Measurements from ENCODE around the gene INPP5D. TPM values are rescaled to one million over a fixed set of nuclear protein-coding genes. Genes with fewer than 3 reads are reported as not detected.

Gene INPP5D
- total and polyA plus RNA-seq, 8 donors, result 3.7 to 564 (median 8.5) TPM

DNA sequence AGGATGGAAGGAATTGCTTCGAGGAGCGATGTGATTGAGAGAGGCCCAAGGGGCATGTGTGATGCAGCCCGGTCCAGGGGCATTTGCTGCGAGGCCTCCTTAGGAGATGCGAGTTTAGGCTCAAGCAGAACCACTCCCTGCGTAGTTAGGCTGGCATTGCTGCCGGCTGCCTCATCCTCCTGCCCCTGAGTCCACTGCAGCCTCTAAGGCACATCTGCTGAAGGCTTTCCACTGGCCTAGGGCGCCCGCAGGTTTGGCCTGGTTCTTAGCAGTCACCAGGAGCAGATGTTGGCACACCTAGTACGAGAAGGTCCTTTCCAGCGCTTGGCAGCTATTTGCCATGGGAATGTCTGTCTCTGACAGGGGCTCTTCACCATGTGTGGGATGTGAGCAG lies 20.7 kb downstream of the INPP5D start:
- TF ChIP-seq, protein P1, sequence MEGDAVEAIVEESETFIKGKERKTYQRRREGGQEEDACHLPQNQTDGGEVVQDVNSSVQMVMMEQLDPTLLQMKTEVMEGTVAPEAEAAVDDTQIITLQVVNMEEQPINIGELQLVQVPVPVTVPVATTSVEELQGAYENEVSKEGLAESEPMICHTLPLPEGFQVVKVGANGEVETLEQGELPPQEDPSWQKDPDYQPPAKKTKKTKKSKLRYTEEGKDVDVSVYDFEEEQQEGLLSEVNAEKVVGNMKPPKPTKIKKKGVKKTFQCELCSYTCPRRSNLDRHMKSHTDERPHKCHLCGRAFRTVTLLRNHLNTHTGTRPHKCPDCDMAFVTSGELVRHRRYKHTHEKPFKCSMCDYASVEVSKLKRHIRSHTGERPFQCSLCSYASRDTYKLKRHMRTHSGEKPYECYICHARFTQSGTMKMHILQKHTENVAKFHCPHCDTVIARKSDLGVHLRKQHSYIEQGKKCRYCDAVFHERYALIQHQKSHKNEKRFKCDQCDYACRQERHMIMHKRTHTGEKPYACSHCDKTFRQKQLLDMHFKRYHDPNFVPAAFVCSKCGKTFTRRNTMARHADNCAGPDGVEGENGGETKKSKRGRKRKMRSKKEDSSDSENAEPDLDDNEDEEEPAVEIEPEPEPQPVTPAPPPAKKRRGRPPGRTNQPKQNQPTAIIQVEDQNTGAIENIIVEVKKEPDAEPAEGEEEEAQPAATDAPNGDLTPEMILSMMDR (IDR thresholded peaks at IDR 0.05), result no peak
- Histone ChIP-seq H3K9me3 (no peaks in the 10 kb centered on the region), H3K4me1 (peaks cover 3 to 84% (median 10%) of the 10 kb centered on the region in 4 donors), H3K4me3 (no peak overlapping the region), H3K36me3 (no peaks in the 10 kb centered on the region), H3K27me3 (no peaks in the 10 kb centered on the region), H3K27ac (peak overlapping the region in 3 of 5 donors; percentile 74 to 84 (median 83))
- no peak for DNase-seq
- 84 to 93% (median 87%) methylated on average over 11 of the region's 11 CpGs for WGBS, 5 donors
- intact Hi-C loops (cut with DNase I; ENCODE audit: low total_unique reads), result no loop called here

DNA sequence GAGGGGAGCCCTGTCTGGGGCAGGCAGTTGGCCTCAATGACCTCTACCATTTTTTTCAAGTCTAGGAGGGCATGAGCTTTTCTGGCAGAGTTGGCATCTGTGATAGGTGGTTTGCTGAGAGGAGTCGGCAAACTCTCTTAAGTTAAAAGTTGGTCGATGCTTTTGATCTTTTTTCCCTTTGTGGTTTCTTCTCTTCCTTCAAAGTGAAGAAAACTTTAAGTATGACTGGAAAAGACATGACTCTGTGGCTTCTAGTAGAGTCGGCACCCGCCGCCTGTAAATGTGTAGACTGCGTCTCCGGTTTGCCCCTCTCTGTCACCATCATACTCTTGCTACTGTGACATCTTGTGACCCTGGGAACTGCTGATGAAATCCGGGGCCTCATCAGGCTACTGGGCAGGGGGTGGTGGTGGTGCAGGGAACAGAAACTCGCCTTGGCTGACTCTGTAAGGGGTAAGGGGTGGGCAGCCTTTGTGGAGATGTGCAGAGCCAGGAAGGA lies 21.1 kb downstream of the INPP5D start:
- WGBS, 5 donors, result 68 to 86% (median 77%) methylated on average over 9 of the region's 9 CpGs
- no peaks in the 10 kb centered on the region for H3K27me3 ChIP-seq
- H3K9me3 ChIP-seq, result no peaks in the 10 kb centered on the region
- intact Hi-C loops (cut with DNase I; ENCODE audit: low total_unique reads), result no loop called here
- no peaks in the 10 kb centered on the region for H3K36me3 ChIP-seq
- no peak for DNase-seq
- peak overlapping the region in 3 of 5 donors; percentile 74 to 84 (median 83) for H3K27ac ChIP-seq
- no peak for TF ChIP-seq EP300 (IDR thresholded peaks at IDR 0.05)
- no peak for TF ChIP-seq POLR2A (IDR thresholded peaks at IDR 0.05)
- no peak for TF ChIP-seq POLR2AphosphoS5 (IDR thresholded peaks at IDR 0.05)
- TF ChIP-seq, protein P1 (IDR thresholded peaks at IDR 0.05), result no peak
- peaks cover 0 to 84% (median 7%) of the 10 kb centered on the region in 4 donors for H3K4me1 ChIP-seq
- no peak overlapping the region for H3K4me3 ChIP-seq

DNA sequence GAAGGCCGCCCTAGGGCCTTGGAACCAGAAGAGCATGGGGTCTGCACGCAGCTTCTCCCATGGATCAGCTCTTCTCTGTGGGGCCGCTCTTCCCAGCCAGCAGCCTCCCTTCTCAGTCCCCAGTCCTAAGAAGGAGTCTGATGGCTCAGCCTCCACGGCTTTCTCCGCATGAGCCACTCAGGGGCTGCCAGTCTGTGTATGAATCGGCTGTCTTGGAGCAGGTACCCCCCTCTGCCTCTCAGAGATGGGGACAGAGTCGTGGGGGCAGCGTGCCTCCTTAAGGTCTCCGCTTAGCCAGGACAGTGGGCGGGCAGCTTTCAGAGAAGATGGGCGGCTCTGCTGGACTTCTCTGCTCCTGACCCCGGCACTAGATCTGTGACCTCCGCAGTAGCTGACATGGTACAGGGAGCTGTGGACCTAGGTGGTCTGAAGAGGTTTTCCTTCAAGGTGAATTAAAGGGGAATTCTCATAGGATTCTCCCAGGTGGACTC lies 21.6 kb downstream of the INPP5D start:
- H3K27me3 ChIP-seq, result no peaks in the 10 kb centered on the region
- DNase-seq, result no peak
- WGBS, 5 donors, result 81 to 91% (median 88%) methylated on average over 13 of the region's 13 CpGs
- no peaks in the 10 kb centered on the region for H3K9me3 ChIP-seq
- H3K36me3 ChIP-seq, result no peaks in the 10 kb centered on the region
- H3K4me1 ChIP-seq, result peaks cover 0 to 84% (median 6%) of the 10 kb centered on the region in 4 donors
- peak overlapping the region in 4 of 5 donors; percentile 74 to 84 (median 80) for H3K27ac ChIP-seq
- intact Hi-C loops (cut with DNase I; ENCODE audit: low total_unique reads), result no loop called here
- H3K4me3 ChIP-seq, result no peak overlapping the region
- TF ChIP-seq POLR2AphosphoS5 (IDR thresholded peaks at IDR 0.05) (no peak), EP300 (IDR thresholded peaks at IDR 0.05) (no peak), POLR2A (IDR thresholded peaks at IDR 0.05) (no peak)
- TF ChIP-seq, protein P1 (IDR thresholded peaks at IDR 0.05), result no peak

DNA sequence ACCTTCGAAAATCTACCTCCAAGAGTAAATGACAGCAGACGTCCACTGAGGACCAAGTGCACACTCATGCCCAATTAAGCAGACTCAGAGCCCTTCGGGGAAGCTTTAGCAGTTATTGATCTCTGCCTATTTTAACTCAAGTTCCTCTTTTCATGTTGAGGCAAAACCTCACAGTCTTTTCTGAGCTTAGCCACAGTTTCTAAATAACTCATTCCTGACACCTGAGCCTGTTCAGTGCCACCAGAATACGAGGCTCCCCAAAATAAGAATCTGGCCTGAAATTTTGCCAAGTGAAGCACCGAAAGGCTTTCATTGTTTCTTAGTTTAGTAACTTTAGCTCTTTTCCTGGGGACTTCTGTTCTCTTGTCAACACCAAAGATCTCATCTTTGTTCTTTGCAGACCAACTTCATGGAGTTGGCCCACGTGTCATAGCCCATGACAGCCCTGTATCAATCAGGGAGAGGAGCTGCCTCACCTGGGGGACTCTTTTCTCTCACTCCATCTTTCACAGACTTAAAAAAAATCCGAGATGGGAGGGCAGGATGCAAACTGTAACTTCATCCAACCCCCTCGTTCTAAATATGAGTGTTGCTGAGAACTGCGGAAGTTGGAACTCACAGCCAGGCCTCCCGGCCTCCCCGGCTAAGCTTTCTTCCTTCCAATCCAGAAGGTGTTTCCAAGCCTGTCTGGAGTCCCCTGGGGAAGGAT lies 22.2 kb downstream of the INPP5D start:
- Histone ChIP-seq H3K36me3 (no peaks in the 10 kb centered on the region), H3K4me3 (no peak overlapping the region), H3K27me3 (no peaks in the 10 kb centered on the region), H3K27ac (peak overlapping the region in 4 of 5 donors; percentile 74 to 84 (median 80)), H3K4me1 (peaks cover 0 to 83% (median 6%) of the 10 kb centered on the region in 4 donors), H3K9me3 (no peaks in the 10 kb centered on the region)
- DNase-seq, result no peak
- TF ChIP-seq POLR2A (IDR thresholded peaks at IDR 0.05), result no peak
- TF ChIP-seq, protein P1 (IDR thresholded peaks at IDR 0.05), result no peak
- TF ChIP-seq POLR2AphosphoS5 (IDR thresholded peaks at IDR 0.05), result no peak
- TF ChIP-seq EP300 (IDR thresholded peaks at IDR 0.05), result no peak
- intact Hi-C loops (cut with DNase I; ENCODE audit: low total_unique reads), result no loop called here
- WGBS, 5 donors, result 60 to 76% (median 68%) methylated on average over 11 of the region's 11 CpGs

All from stomach (tissue), 9 donors.